Endodermal cell (in vitro differentiated cells): ENCODE measurements around the gene SGMS1. TPM values are rescaled to one million over a fixed set of nuclear protein-coding genes. Genes with fewer than 3 reads are reported as not detected.

Experiments
- DNase-seq: peaks from one replicate; pipeline ENCODE4 v3.0.0-alpha.2; 2017
- H3K27ac ChIP-seq: 2 replicates; pipeline ENCODE4 v1.5.1; 2013; ENCODE audit warnings: mild to moderate bottlenecking, low read depth, low read length, moderate library complexity
- H3K27me3 ChIP-seq: 2 replicates; pipeline ENCODE4 v1.6.1; 2013; ENCODE audit warnings: mild to moderate bottlenecking, low read length, moderate library complexity; ENCODE audit not compliant: insufficient read depth, control insufficient read depth, poor library complexity, severe bottlenecking
- H3K36me3 ChIP-seq: 2 replicates; pipeline ENCODE4 v1.7.0; 2013; ENCODE audit warnings: mild to moderate bottlenecking, low read length, moderate library complexity; ENCODE audit not compliant: control insufficient read depth, insufficient read depth
- H3K4me1 ChIP-seq: one replicate; pipeline ENCODE4 v1.7.0; 2013; ENCODE audit warnings: low read length; ENCODE audit not compliant: control insufficient read depth, insufficient read depth
- H3K4me3 ChIP-seq: 2 replicates; pipeline ENCODE4 v1.5.1; 2013; ENCODE audit warnings: mild to moderate bottlenecking, low read length, moderate library complexity
- H3K9ac ChIP-seq: 2 replicates; pipeline ENCODE4 v1.6.1; 2013; ENCODE audit warnings: mild to moderate bottlenecking, low read length, moderate library complexity; ENCODE audit not compliant: poor library complexity, severe bottlenecking; ENCODE audit errors: extremely low read depth
- H3K9me3 ChIP-seq: 2 replicates; pipeline ENCODE4 v1.6.1; 2013; ENCODE audit warnings: mild to moderate bottlenecking, low read length, moderate library complexity; ENCODE audit not compliant: control insufficient read depth
- H3K27ac Mint-ChIP-seq: 2 replicates; pipeline ENCODE4 v1.8.0; 2020; ENCODE audit warnings: mixed read lengths
- H3K27me3 Mint-ChIP-seq: 2 replicates; pipeline ENCODE4 v1.8.0; 2021; ENCODE audit warnings: mild to moderate bottlenecking, mixed read lengths; ENCODE audit not compliant: insufficient read depth
- H3K36me3 Mint-ChIP-seq: 2 replicates; pipeline ENCODE4 v1.8.0; 2020; ENCODE audit warnings: low read depth, mixed read lengths
- H3K4me1 Mint-ChIP-seq: 2 replicates; pipeline ENCODE4 v1.8.0; 2020; ENCODE audit warnings: mixed read lengths
- H3K4me3 Mint-ChIP-seq: 2 replicates; pipeline ENCODE4 v1.8.0; 2020; ENCODE audit warnings: mild to moderate bottlenecking, moderate library complexity, mixed read lengths
- H3K9me3 Mint-ChIP-seq: 2 replicates; pipeline ENCODE4 v1.8.0; 2020; ENCODE audit warnings: mild to moderate bottlenecking, mixed read lengths
- WGBS, 2 experiments: methylation state at CpG; one replicate each; pipeline versions ENCODE4 v1.1.5 to v1.1.7; 2013; ENCODE audit warnings: missing lambda C conversion rate in 2 of 2, mixed read lengths in 1 of 2; ENCODE audit not compliant: insufficient coverage in 1 of 2, insufficient read length in 1 of 2; 5-methylcytosine and 5-hydroxymethylcytosine counted together
- total RNA-seq, 2 donors: library from RNA; stranded (reverse); fragmentation: NEBNext Ultra II Directional in 1 of 2; extraction: Animal tissue kit (Norgen Biotek cat#: 25700) in 1 of 2; gene quantifications; 2 replicates in 1 of 2; 3 replicates in 1 of 2; pipeline ENCODE4 v1.2.1, GENCODE V29; 2021
- TF ChIP-seq, protein P1 (sequence below): fragments of 200-600 bp; sonication (generic); conservative IDR thresholded peaks from 2 replicates; pipeline ENCODE4 v1.5.0; 2021; ENCODE audit warnings: antibody characterized with exemption, mild to moderate bottlenecking

Gene SGMS1
- total RNA-seq, 2 donors from 2014 or later: 12.0 to 14.3 TPM

- no peaks in the 10 kb centered on the region for H3K9me3 Mint-ChIP-seq
- H3K4me1 Mint-ChIP-seq: peaks cover 8% of the 10 kb centered on the region
- H3K4me3 Mint-ChIP-seq: no peak overlapping the region
- H3K4me1 ChIP-seq: no peaks in the 10 kb centered on the region
- no peaks in the 10 kb centered on the region for H3K36me3 Mint-ChIP-seq
- no peak overlapping the region for H3K9ac ChIP-seq
- TF ChIP-seq, protein P1, sequence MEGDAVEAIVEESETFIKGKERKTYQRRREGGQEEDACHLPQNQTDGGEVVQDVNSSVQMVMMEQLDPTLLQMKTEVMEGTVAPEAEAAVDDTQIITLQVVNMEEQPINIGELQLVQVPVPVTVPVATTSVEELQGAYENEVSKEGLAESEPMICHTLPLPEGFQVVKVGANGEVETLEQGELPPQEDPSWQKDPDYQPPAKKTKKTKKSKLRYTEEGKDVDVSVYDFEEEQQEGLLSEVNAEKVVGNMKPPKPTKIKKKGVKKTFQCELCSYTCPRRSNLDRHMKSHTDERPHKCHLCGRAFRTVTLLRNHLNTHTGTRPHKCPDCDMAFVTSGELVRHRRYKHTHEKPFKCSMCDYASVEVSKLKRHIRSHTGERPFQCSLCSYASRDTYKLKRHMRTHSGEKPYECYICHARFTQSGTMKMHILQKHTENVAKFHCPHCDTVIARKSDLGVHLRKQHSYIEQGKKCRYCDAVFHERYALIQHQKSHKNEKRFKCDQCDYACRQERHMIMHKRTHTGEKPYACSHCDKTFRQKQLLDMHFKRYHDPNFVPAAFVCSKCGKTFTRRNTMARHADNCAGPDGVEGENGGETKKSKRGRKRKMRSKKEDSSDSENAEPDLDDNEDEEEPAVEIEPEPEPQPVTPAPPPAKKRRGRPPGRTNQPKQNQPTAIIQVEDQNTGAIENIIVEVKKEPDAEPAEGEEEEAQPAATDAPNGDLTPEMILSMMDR: no peak
- no peaks in the 10 kb centered on the region for H3K36me3 ChIP-seq
- H3K27ac ChIP-seq: no peak overlapping the region
- WGBS, 2 experiments: 93% methylated on average over 4 of the region's 4 CpGs
- H3K27ac Mint-ChIP-seq: no peak overlapping the region
- H3K27me3 ChIP-seq: no peaks in the 10 kb centered on the region
- no peak for DNase-seq
- no peaks in the 10 kb centered on the region for H3K27me3 Mint-ChIP-seq
- H3K4me3 ChIP-seq: no peak overlapping the region
- H3K9me3 ChIP-seq: no peaks in the 10 kb centered on the region
Observed at GRCh38 chr10:50627896-50628295, 4.1 kb upstream of the SGMS1 start.

- 86 to 88% methylated on average over 1 of the region's 1 CpG for WGBS, 2 experiments
Observed at GRCh38 chr10:50627443-50627842, 3.7 kb upstream of the SGMS1 start.

GRCh38 chr10:50625649-50626132, 1.9 kb upstream of the SGMS1 start:
- 3 to 6% methylated on average over 5 to 6 of the region's 6 CpGs for WGBS, 2 experiments
- Mint-ChIP-seq H3K36me3 (no peaks in the 10 kb centered on the region), H3K27me3 (peaks cover 3% of the 10 kb centered on the region), H3K27ac (peak overlapping the region; percentile 96), H3K4me3 (peak overlapping the region; percentile 82), H3K9me3 (no peaks in the 10 kb centered on the region), H3K4me1 (peaks cover 20% of the 10 kb centered on the region)
- no peaks in the 10 kb centered on the region for H3K27me3 ChIP-seq
- peak overlapping the region; percentile 88 for H3K4me3 ChIP-seq
- H3K4me1 ChIP-seq: peaks cover 4% of the 10 kb centered on the region
- no peaks in the 10 kb centered on the region for H3K9me3 ChIP-seq
- TF ChIP-seq, protein P1: no peak
- H3K9ac ChIP-seq: peak overlapping the region; percentile 92
- peak overlapping the region; percentile 99 for H3K27ac ChIP-seq
- no peak for DNase-seq
- H3K36me3 ChIP-seq: no peaks in the 10 kb centered on the region

More at GRCh38 chr10:50627443-50627842, 3.7 kb upstream of the SGMS1 start:
- H3K9me3 Mint-ChIP-seq: no peaks in the 10 kb centered on the region
- TF ChIP-seq, protein P1: no peak
- no peaks in the 10 kb centered on the region for H3K36me3 Mint-ChIP-seq
- no peak overlapping the region for H3K27ac ChIP-seq
- H3K36me3 ChIP-seq: no peaks in the 10 kb centered on the region
- no peaks in the 10 kb centered on the region for H3K27me3 Mint-ChIP-seq
- no peak overlapping the region for H3K4me3 Mint-ChIP-seq
- no peak overlapping the region for H3K27ac Mint-ChIP-seq
- H3K4me1 ChIP-seq: no peaks in the 10 kb centered on the region
- DNase-seq: no peak
- no peak overlapping the region for H3K9ac ChIP-seq
- peaks cover 11% of the 10 kb centered on the region for H3K4me1 Mint-ChIP-seq
- no peaks in the 10 kb centered on the region for H3K27me3 ChIP-seq
- no peak overlapping the region for H3K4me3 ChIP-seq
- H3K9me3 ChIP-seq: no peaks in the 10 kb centered on the region
